Brain microvascular endothelial cell (primary cell): ENCODE data around the gene CCDC33.

ENCODE experiments used
- DNase-seq: peaks from one replicate; pipeline ENCODE4 v3.0.0-alpha.2; 2020
- H3K27ac ChIP-seq: fragments of 250-450 bp; sonication (Bioruptor Pico); 2 replicates; pipeline ENCODE4 v1.5.1; 2020; ENCODE audit warnings: mild to moderate bottlenecking, moderate library complexity
- H3K27me3 ChIP-seq: fragments of 250-450 bp; sonication (Bioruptor Pico); replicated peaks from 2 replicates; pipeline ENCODE4 v1.5.1; 2020; ENCODE audit warnings: mild to moderate bottlenecking
- H3K36me3 ChIP-seq: fragments of 250-450 bp; sonication (Bioruptor Pico); replicated peaks from 2 replicates; pipeline ENCODE4 v1.5.1; 2020; ENCODE audit warnings: mild to moderate bottlenecking
- H3K4me3 ChIP-seq: 2 replicates; pipeline ENCODE4 v1.5.1; 2011; ENCODE audit warnings: low read depth, mild to moderate bottlenecking, control low read depth, low read length, moderate library complexity
- in situ Hi-C: cut with HindIII; loops from 2 replicates; pipeline ENCODE4 v1.10.0; 2017; ENCODE audit warnings: low sequenced_read_pairs, low pct_ligation_motif_present
- TF ChIP-seq, protein P1 (sequence below): IDR thresholded peaks from 2 replicates; pipeline ENCODE4 v1.5.1; 2011; ENCODE audit warnings: low read depth, mild to moderate bottlenecking, moderate library complexity, low read length, control low read depth, inconsistent platforms; ENCODE audit errors: missing control alignments

CCDC33 gene

DNA sequence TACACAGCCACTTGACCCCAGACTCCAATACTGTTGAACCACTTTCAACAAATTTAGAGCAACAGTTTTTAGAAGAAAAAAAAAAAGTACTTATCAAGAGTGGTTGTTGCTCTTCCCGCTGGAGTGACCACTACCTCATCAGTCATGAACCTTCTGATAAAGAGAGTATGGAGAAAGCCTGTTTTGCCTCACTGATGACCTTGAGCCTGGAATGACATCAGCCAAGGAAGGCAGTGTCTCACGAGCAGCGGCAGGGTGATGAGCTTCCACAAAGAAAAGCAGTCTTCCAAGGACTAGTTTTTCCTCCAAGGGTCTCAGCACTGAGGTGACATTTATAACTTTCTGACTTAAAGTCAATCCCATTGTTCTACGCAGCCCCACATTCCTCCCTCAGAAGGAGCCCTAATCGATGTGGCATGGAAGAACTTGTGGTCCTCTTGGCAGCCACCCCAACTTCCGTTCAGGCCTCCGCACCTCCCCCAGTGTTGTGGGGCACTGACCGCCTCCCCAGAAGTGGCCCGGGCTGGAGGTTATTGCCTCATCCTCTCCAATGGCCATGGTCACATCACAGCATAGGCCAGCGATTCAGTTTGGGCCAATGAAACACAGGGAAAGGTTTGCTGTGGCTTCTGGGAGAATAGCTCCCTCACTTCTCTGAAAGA lies 133.1 kb downstream of the CCDC33 start:
- TF ChIP-seq, protein P1, sequence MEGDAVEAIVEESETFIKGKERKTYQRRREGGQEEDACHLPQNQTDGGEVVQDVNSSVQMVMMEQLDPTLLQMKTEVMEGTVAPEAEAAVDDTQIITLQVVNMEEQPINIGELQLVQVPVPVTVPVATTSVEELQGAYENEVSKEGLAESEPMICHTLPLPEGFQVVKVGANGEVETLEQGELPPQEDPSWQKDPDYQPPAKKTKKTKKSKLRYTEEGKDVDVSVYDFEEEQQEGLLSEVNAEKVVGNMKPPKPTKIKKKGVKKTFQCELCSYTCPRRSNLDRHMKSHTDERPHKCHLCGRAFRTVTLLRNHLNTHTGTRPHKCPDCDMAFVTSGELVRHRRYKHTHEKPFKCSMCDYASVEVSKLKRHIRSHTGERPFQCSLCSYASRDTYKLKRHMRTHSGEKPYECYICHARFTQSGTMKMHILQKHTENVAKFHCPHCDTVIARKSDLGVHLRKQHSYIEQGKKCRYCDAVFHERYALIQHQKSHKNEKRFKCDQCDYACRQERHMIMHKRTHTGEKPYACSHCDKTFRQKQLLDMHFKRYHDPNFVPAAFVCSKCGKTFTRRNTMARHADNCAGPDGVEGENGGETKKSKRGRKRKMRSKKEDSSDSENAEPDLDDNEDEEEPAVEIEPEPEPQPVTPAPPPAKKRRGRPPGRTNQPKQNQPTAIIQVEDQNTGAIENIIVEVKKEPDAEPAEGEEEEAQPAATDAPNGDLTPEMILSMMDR: no peak
- no peak for DNase-seq
- in situ Hi-C loops: loop anchor here (25.0 kb wide), 1 partner anchor 393 kb away; no protein-coding TSS in a partner anchor
- H3K27ac ChIP-seq: no peak overlapping the region
- no peaks in the 10 kb centered on the region for H3K27me3 ChIP-seq
- no peak overlapping the region for H3K4me3 ChIP-seq
- no peaks in the 10 kb centered on the region for H3K36me3 ChIP-seq

DNA sequence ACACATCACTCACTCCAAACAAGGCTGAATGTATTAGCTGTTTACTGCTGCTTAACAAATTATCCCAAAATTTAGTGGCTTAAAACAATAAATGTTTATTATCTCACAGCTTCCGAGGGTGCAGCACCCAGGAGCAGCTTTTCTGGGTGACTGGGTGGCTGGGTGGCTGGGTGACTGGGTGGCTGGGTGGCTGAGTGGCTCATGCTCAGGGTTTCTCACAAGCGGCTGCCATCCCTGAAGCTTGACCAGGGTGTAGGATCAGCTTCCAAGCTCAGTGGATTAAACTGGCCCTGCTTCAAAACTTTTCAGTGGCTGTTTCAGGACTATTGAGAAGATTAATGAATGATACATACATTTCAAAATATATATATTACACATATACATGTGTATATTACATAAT lies 133.6 kb downstream of the CCDC33 start:
- TF ChIP-seq, protein P1: no peak
- in situ Hi-C loops: loop anchor here (25.0 kb wide), 1 partner anchor 393 kb away; no protein-coding TSS in a partner anchor

DNA sequence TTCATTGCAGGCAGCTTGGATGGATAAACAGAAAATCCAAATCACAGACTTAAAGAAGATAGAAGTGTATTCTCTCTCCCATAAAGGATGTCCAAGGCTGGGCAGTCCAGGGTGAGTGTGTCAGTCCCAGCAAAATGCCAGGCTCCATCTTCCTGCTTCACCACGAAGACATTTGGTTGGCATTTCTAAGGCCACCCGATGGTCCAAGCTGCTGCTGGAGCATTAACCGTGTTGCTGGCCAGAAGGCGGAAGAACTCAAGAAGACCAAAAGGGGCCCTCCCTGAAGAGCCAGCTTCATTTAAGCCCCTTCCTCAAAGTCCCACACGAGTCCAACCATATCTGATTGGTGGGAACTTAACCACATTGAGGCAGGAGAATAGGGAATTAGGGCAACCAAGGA lies 134.3 kb downstream of the CCDC33 start:
- Histone ChIP-seq H3K36me3 (no peaks in the 10 kb centered on the region), H3K4me3 (no peak overlapping the region), H3K27me3 (no peaks in the 10 kb centered on the region), H3K27ac (no peak overlapping the region)
- in situ Hi-C loops: loop anchor here (25.0 kb wide), 1 partner anchor 392 kb away; no protein-coding TSS in a partner anchor
- no peak for DNase-seq
- TF ChIP-seq, protein P1: no peak

More for the DNA sequence above, 133.6 kb downstream of the CCDC33 start:
- H3K27ac ChIP-seq: no peak overlapping the region
- DNase-seq: no peak
- H3K36me3 ChIP-seq: no peaks in the 10 kb centered on the region
- H3K27me3 ChIP-seq: no peaks in the 10 kb centered on the region
- no peak overlapping the region for H3K4me3 ChIP-seq

DNA sequence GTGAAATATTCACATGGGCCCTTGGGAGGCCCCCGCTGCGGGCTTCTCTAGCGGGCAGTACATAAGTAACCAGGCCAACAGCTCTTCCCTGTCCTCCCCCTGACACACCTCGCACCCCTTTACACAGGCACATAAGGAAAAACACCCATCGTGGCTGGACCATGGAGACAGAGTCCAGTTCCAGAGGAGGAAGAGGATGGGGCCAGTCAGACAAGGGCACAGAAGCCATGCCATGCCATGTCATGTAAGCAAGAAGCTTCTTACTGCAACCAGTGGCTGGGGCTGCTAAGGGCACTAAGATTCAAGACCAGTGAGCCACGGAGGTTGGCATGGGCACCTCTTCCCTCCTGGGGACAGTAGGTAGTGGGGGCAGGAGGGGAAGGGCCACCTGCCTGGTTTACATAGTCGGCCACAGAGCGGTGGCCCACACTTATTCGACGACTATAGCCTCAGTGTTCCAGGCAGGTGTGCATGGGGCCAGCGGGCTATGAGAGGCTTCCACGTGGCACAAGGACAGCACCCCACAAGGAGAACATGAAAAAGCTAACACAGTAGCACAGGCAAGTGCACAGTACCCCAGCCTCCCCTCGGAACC lies 137.0 kb downstream of the CCDC33 start:
- TF ChIP-seq, protein P1: no peak
- Histone ChIP-seq H3K27me3 (no peaks in the 10 kb centered on the region), H3K36me3 (no peaks in the 10 kb centered on the region), H3K4me3 (no peak overlapping the region), H3K27ac (no peak overlapping the region)
- no peak for DNase-seq
- in situ Hi-C loops: loop anchor here (25.0 kb wide), 1 partner anchor 389 kb away; no protein-coding TSS in a partner anchor

DNA sequence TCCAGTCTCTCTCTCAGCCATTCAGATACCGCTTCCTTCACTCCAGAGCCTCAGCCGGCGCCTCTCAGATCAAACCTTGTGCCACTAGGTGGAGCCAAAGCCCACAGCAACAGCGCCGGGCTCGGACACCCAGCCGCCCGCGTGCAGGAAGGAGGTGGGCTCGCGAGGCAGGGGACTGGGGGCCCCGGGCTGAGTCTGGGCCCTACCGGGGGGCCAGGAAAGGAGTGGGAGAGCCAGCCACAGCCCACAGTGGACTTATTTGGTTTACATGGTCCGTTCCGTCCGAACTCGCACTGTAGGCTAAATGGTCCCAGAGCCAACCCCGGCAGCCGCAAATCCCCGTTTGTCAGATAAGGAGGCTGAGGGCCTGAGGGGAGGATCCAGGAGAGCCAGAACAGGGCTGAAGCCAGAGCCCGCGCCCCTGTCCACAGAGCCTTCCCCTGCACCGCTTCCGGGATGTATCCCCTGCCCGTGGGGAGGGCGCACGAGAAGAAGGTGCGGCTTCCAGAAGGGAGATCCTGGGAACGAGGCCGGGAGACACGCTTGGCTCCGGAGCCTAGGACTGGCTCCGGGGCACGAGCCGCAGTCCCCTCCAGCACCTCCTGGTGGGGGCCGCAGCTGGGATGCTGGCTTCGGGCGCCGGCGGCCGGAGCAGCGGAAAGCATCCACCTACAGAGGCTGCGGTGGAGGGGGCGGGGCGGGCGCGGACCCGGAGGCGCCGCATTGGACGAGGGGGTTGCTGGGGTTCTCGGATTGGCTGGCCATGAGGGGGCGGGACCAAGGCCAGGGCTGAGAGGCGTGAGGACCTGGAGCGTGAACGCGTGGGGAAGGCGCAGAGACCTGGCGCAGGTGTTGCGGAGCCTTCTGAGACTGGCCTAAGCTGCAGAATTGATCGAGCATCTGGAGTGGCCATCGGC lies 137.9 kb downstream of the CCDC33 start:
- TF ChIP-seq, protein P1: peak; percentile 89
- in situ Hi-C loops: loop anchor here (25.0 kb wide), 1 partner anchor 388 kb away; no protein-coding TSS in a partner anchor
- Histone ChIP-seq H3K4me3 (peak overlapping the region; percentile 65), H3K27me3 (no peaks in the 10 kb centered on the region), H3K36me3 (no peaks in the 10 kb centered on the region), H3K27ac (no peak overlapping the region)
- peak; percentile 83 for DNase-seq
